HG03469 (cell line): ENCODE results near the gene TPRX2.
"Not testable (repeated sequence)": the region's sequence is repeated elsewhere in the genome, so short reads cannot be mapped to it uniquely, and the experiment has no call there.

Experiments used
- ATAC-seq: cut with Tn5 transposase; IDR thresholded peaks from one replicate; pipeline ENCODE4 v1.9.1; 2021; ENCODE audit warnings: mild to moderate bottlenecking, moderate library complexity, moderate number of reproducible peaks; ENCODE audit not compliant: unreplicated experiment

Gene TPRX2

GRCh38 chr19:47860602-47861297, 1.7 kb downstream of the TPRX2 start:
- no peak for ATAC-seq

GRCh38 chr19:47861630-47862029, 2.6 kb downstream of the TPRX2 start:
- ATAC-seq = no peak

GRCh38 chr19:47863514-47863936, 4.5 kb downstream of the TPRX2 start:
- ATAC-seq = no peak

- no peak for ATAC-seq
Observed at GRCh38 chr19:47865166-47865565, 6.1 kb downstream of the TPRX2 start.

- no peak for ATAC-seq
Observed at GRCh38 chr19:47878906-47879305, 19.9 kb downstream of the TPRX2 start.

GRCh38 chr19:47879385-47879784, 20.4 kb downstream of the TPRX2 start:
- not testable (repeated sequence) for ATAC-seq

GRCh38 chr19:47881757-47882156, 22.7 kb downstream of the TPRX2 start:
- no peak for ATAC-seq

GRCh38 chr19:47882890-47883289, 23.9 kb downstream of the TPRX2 start:
- ATAC-seq = no peak

GRCh38 chr19:47885067-47885463, 26.0 kb downstream of the TPRX2 start:
- no peak for ATAC-seq

GRCh38 chr19:47886010-47886559, 27.1 kb downstream of the TPRX2 start, which contains the start of gene SULT2A1:
TSS of gene SULT2A1 (minus strand) at chr19:47886315. CDS start at chr19:47886257, 58 bp downstream.
- no peak for ATAC-seq

GRCh38 chr19:47890865-47891621, 32.0 kb downstream of the TPRX2 start:
- no peak for ATAC-seq

GRCh38 chr19:47891622-47891922, 32.5 kb downstream of the TPRX2 start:
- no peak for ATAC-seq

GRCh38 chr19:47891923-47892666, 33.1 kb downstream of the TPRX2 start:
- no peak for ATAC-seq

- no peak for ATAC-seq
Observed at GRCh38 chr19:47895165-47895782, 36.2 kb downstream of the TPRX2 start.

- ATAC-seq = no peak
Observed at GRCh38 chr19:47896019-47896418, 37.0 kb downstream of the TPRX2 start.

GRCh38 chr19:47896773-47897172, 37.7 kb downstream of the TPRX2 start:
- no peak for ATAC-seq

GRCh38 chr19:47897861-47898260, 38.8 kb downstream of the TPRX2 start:
- ATAC-seq = no peak

GRCh38 chr19:47899335-47899734, 40.3 kb downstream of the TPRX2 start:
- ATAC-seq = no peak

- no peak for ATAC-seq
Observed at GRCh38 chr19:47901370-47901769, 42.3 kb downstream of the TPRX2 start.

GRCh38 chr19:47909350-47909749, 50.3 kb downstream of the TPRX2 start:
- ATAC-seq = not testable (repeated sequence)

GRCh38 chr19:47910191-47910590, 51.2 kb downstream of the TPRX2 start:
- not testable (repeated sequence) for ATAC-seq
